Hematopoietic multipotent progenitor cell treated with erythropoietin and hydrocortisone succinate and interleukin-3 and kit ligand, for 4 days (in vitro differentiated cells): ENCODE results near the gene ONECUT3.
"Not testable (repeated sequence)": the region's sequence is repeated elsewhere in the genome, so short reads cannot be mapped to it uniquely, and the experiment has no call there.

ENCODE experiments used
- DNase-seq: peaks from one replicate; pipeline ENCODE4 v3.0.0-alpha.2; 2015

The ONECUT3 gene

GRCh38 chr19:1752757-1753728, at the start of gene ONECUT3:
TSS of gene ONECUT3 (plus strand) at chr19:1753506. CDS start at chr19:1753663, 157 bp downstream.
- DNase-seq = no peak

GRCh38 chr19:1704339-1704738, 49.0 kb upstream of the ONECUT3 start:
- DNase-seq = no peak

GRCh38 chr19:1705367-1705766, 47.9 kb upstream of the ONECUT3 start:
- no peak for DNase-seq

- DNase-seq = not testable (repeated sequence)
Observed at GRCh38 chr19:1706646-1707045, 46.7 kb upstream of the ONECUT3 start.

- DNase-seq = no peak
Observed at GRCh38 chr19:1707240-1707639, 46.1 kb upstream of the ONECUT3 start.

GRCh38 chr19:1713170-1713569, 40.1 kb upstream of the ONECUT3 start:
- no peak for DNase-seq

DNA sequence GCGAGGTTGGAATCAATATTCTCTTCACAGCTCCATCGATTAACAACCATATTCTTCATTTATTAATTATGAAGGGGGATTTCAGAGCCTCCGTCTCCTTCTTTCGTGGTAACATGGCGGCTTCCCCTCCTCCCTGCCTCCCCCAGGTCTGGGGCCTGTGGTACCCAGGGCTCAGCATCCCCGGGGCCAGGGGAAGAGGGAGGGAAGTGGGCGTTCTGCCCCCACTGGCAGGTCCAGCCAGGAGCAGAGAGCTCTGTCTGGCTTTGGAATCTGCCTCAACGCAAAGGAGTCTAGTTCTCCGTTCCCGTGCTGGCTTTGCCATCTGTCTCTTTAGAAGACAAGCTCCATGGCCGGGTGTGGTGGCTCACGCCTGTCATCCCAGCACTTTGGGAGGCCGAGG, 37.8 kb upstream of the ONECUT3 start:
- no peak for DNase-seq

GRCh38 chr19:1717200-1717969, 35.9 kb upstream of the ONECUT3 start:
- DNase-seq = no peak

DNA sequence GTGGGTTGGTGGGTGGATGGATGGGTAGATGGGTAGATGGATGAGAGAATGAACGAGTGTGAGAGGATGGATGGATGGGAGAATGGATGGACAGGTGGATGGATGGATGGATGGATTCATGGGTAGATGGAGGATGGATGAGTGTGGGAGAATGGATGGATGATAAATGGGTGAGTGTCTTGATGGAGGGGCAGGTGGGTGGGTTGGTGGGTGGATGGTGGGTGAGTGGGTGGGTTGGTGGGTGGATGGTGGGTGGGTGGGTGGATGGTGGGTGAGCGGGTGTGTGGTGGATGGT, 35.4 kb upstream of the ONECUT3 start:
- no peak for DNase-seq

- no peak for DNase-seq
Observed at GRCh38 chr19:1718420-1719291, 34.6 kb upstream of the ONECUT3 start.

DNA sequence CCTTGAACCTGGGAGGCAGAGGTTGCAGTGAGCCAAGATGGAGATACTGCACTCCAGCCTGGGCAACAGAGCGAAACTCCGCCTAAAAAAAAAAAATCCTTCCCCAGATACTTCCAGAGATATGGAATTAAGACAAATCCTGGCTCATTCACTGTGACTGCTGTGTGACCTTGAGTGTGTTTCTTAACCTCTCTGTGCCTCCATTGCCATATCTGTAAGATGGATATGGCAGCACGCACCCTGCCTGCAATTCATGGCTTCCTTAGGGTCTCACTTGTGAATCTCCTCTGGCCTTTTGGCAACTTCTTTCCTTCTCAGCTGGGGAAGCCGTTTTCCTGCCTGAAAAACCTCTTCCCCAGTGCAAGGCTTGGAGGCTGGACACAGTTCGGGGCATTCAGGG, 33.8 kb upstream of the ONECUT3 start:
- DNase-seq = no peak

- no peak for DNase-seq
Observed at GRCh38 chr19:1720237-1720636, 33.1 kb upstream of the ONECUT3 start.

DNA sequence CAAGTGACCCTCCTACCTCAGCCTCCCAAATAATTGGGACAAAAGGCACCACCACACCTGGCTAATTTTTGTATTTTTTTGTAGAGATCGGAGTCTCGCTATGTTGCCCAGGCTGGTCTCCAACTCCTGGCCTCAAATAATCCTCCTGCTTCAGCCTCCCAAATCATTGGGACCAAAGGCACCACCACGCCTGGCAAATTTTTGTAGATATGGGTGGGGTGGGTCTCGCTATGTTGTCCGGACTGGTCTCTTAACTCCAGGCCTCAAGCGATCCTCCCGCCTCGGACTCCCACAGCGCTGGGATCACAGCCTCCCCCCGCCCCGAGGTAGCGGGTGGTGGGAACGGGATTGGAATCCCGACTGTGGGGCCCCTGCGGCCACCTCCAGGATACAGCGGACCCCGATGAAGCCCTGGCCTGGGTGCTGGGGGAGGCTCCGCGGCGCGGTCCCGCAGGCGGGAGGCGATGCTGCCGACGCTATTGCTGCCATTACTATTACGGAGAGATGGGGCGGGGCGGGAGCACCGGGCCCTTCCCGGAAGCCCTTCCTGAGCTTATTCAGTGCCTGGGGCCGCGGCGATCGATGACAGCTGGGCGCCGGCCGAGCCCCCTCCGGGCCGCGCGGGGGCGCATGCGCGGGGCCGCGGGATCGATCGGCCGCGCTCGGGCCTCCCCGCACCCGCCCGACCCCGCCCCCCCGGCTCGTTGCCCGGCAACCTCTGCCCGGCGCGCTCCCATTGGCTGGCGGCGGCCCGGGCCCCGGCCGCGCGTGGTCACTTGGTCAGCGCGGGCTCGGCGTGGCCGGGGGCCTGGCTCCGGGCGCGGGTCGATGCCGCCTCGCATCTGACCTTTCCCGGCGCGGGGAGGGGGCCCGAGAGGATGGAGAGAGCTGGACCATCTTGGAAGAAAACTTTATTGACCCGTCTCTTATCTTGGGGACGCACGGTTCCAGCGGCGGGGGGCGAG, 27.9 kb upstream of the ONECUT3 start:
- peak; percentile 37 for DNase-seq

- DNase-seq = no peak
Observed at GRCh38 chr19:1728816-1729567, 24.3 kb upstream of the ONECUT3 start.

DNA sequence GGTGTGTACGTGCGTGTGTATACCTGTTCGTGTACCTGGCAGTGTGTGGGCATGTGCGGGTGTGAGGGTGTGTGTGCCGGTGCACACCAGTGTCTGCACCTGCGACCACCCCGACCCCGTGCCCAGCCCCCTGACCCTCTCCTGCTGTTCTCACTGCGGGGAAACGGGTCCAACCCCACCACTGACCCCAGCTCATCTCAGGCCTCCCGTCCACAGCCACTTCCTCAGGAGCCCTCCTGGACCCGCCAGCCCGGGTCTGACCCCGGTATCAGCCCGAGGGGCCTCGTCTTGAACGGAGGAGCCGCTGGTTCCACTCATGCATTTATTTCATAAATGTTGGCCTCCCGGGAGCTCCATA, 23.8 kb upstream of the ONECUT3 start:
- no peak for DNase-seq

GRCh38 chr19:1730157-1730556, 23.1 kb upstream of the ONECUT3 start:
- DNase-seq = no peak

- DNase-seq = no peak
Observed at GRCh38 chr19:1734321-1734966, 18.9 kb upstream of the ONECUT3 start.

- no peak for DNase-seq
Observed at GRCh38 chr19:1736280-1736679, 17.0 kb upstream of the ONECUT3 start.

- no peak for DNase-seq
Observed at GRCh38 chr19:1736927-1737326, 16.4 kb upstream of the ONECUT3 start.

- no peak for DNase-seq
Observed at GRCh38 chr19:1739960-1740629, 13.2 kb upstream of the ONECUT3 start.
